RPMI7951 (cell line): ENCODE measurements around the gene TANC1. TPM values are rescaled to one million over a fixed set of nuclear protein-coding genes. Genes with fewer than 3 reads are reported as not detected.
A peak's percentile ranks its signal among the peaks of the same experiment; 100 is the strongest.

Experiments
- DNase-seq: peaks from one replicate; pipeline ENCODE4 v3.0.0-alpha.2; 2012; ENCODE audit warnings: low read depth
- total RNA-seq: library from RNA; depleted of rRNA; stranded (reverse); fragments of >200 nt; shearing (Covaris generic); gene quantifications from 2 replicates; pipeline ENCODE4 v1.2.3, GENCODE V29; 2014

TANC1 gene
- total RNA-seq, 1 experiment from 2014 or later = 24.4 TPM

- no peak for DNase-seq
Observed at GRCh38 chr2:159063677-159064076, 95.2 kb downstream of the TANC1 start.

GRCh38 chr2:159064446-159065301, 96.2 kb downstream of the TANC1 start:
- DNase-seq = peak; percentile 74

DNA sequence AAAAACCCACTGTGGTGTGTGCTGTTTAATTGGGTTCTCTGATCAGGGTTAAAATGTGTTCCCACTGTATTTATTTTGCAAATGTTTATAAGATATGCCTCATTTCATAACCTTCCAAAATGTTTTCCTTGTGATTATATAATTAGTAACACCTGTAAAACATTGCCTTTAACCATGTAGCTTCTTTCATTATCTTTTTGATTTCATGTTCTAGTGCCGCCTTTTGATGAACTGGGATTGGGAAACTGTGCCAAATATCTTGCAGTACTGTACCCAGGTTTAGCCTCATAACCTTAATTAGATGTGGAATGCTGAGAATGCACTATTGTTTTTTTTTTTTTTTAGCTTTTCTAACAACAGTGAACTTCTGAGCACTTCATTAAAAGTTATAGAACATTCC, 96.9 kb downstream of the TANC1 start:
- peak; percentile 51 for DNase-seq

DNA sequence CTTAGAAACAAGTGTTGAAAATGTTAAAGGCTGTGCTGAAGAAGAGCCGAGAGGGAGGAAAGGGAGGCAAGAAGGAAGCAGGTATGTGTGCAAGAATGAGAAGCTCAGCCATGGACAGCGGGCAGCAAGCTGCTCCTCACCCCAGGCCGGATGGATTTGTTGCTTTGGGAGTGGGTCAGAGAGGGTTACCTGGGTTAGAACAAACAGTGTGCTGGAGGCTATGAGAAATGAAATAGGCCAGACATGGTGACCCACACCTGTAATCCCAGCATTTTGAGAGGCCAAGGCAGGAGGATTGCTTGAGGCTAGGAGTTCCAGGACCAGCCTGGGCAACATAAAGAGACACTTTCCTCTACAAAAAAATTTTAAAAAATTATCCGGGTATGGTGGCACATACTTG, 97.5 kb downstream of the TANC1 start:
- DNase-seq = no peak

GRCh38 chr2:159066541-159067156, 98.2 kb downstream of the TANC1 start:
- DNase-seq = no peak

DNA sequence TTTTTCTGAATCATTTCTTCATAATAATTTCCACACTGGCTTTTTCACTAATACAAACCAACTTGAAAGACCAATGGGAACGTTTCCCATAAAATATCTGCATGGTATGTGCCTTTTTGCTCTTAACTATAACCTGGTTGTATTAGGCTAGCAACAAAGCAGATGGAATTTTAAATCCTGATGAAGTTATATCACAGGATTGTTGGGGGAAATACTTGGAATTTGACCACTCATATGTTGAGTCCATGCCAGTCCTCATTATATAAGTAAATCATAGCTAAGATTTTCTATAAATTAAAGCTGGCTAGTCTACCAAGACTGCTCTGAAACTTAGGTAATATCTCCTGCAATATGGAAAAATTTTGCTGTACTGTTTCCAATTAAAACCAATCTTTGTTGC, 99.5 kb downstream of the TANC1 start:
- no peak for DNase-seq

DNA sequence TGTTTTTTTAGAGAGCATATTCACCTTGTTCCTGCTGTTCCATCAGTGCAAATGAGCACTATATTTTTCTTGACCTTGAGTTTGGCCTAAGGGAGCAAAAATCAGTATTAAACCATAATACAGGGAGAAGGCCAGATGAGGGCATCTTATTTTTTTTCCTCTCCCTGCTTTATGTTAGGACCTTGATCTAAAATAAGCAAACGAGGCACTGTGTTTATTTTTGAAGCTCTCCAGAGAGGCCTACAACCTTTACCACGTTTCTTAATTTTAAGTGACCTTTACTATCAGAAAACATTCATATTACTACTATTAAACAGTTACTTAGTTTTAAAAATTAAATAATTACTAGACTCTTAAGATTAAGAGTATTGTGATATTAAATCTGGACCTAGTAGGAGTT, 100.8 kb downstream of the TANC1 start:
- no peak for DNase-seq

GRCh38 chr2:159070235-159070634, 101.8 kb downstream of the TANC1 start:
- no peak for DNase-seq

- peak; percentile 77 for DNase-seq
Observed at GRCh38 chr2:159071190-159071915, 102.9 kb downstream of the TANC1 start.

GRCh38 chr2:159072795-159073194, 104.4 kb downstream of the TANC1 start:
- DNase-seq = peak; percentile 74

DNA sequence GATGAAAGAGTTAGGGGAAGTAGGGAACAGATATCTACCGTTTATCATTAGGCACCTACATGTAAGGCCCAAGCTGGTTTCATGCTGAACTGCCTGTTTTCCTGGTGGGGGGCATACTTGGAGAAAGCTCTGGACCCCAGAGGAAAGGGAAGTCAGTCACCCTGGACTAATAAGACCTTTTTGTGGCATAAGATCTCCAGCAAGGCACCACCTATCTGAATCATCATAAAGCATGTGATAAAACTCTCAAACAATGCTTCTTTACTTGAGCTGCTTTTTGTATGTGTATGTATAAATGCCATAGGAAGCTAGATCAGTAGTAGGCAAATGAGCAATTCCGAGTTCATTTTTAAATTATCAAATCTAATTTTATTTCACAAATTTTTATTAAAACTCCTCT, 104.8 kb downstream of the TANC1 start:
- peak; percentile 63 for DNase-seq

DNA sequence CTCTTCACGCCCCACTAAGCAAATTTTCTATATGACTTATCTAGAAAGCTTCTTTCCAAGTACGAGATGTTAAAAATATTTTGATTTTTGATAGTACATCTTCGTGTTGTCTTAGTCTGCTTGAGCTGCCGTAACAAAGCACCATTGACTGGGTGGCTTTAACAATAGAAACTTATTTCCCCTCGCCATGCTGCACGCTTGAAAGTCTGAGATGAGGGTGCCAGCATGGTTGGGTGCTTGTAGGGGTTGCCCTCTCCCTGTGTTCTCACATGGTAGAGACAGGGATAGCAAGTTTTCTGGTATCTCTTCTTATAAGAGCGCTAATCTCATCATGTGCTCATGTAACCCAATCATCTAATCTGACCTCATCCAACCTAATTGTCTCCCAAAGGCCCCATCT, 106.2 kb downstream of the TANC1 start:
- no peak for DNase-seq

DNA sequence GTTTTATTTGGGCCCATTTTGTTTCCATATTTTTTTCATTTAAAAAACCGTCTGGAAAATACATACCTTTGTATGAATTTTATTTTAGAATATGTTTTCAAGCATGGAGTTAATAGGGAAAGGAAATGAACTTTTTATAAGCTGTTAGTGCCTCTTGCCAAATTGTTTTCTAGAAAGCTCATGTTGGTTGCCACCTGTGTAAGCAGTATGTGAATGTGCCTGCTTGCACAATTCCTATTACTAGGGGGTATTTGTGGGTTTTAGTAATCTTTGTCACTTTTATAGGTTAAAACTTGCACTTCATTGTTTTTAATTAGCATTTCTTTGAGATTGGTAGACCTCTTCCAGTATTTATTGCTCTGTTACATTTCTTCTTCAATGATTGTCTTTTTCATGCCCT, 107.3 kb downstream of the TANC1 start:
- no peak for DNase-seq

DNA sequence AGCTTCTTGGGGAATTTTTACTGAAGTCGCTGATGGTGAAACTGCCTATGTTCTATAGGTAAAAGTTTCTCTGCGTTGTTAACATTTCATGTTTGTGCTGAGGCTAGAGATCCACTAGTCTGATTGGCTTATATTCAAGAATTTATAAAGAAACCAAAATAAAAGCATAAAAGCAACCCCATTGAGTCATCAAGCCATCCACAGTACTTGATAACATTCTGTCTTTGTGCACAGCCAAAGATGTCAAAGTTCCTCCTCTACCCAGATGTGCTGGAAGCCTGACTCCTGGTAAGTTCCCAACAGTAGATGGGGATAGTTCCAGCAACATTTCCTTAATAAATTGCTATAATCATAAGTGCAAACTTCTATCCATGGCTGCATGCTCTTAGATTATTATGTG, 107.8 kb downstream of the TANC1 start:
- DNase-seq = peak; percentile 87

- DNase-seq = no peak
Observed at GRCh38 chr2:159077869-159078268, 109.4 kb downstream of the TANC1 start.

GRCh38 chr2:159078443-159078842, 110.0 kb downstream of the TANC1 start:
- no peak for DNase-seq

DNA sequence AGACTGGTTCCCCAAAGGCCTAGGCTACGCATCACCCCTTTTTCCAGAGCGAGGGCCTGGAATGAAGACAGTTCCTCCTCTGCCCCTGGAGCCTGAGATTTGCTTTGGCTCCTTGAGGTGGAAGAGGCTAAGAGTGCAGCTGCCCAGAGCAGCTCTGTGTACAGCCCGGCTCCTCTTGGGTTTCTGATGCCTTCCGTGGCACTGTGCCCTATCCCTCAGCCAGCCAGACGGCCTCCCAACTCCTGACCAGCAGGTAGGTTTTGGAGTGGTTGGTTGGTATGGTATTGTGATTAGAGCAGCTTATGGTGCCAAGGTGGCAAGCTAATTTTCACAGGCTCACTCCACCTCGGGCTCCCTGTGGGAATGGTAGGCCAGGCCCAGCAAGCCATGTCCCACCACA, 112.2 kb downstream of the TANC1 start:
- DNase-seq = no peak

DNA sequence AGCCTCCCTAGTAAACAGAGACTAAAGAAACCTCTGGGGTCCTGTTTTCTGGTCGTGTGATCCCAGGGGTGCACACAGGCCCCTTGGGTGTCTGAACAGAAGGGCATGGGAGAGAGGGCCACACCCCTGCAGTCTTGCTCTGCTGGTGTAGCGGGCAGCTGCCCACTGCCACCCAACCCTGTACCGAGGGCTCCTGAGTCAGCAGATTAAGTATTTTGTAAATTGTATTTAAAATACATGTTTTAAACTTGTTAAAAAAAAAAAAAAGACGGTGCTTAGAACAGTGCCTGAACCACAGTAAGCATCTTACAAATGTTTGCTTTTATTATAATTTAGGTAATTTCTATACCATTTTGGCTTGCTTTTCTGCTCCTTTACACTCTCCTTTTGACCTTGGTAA, 113.7 kb downstream of the TANC1 start:
- no peak for DNase-seq

DNA sequence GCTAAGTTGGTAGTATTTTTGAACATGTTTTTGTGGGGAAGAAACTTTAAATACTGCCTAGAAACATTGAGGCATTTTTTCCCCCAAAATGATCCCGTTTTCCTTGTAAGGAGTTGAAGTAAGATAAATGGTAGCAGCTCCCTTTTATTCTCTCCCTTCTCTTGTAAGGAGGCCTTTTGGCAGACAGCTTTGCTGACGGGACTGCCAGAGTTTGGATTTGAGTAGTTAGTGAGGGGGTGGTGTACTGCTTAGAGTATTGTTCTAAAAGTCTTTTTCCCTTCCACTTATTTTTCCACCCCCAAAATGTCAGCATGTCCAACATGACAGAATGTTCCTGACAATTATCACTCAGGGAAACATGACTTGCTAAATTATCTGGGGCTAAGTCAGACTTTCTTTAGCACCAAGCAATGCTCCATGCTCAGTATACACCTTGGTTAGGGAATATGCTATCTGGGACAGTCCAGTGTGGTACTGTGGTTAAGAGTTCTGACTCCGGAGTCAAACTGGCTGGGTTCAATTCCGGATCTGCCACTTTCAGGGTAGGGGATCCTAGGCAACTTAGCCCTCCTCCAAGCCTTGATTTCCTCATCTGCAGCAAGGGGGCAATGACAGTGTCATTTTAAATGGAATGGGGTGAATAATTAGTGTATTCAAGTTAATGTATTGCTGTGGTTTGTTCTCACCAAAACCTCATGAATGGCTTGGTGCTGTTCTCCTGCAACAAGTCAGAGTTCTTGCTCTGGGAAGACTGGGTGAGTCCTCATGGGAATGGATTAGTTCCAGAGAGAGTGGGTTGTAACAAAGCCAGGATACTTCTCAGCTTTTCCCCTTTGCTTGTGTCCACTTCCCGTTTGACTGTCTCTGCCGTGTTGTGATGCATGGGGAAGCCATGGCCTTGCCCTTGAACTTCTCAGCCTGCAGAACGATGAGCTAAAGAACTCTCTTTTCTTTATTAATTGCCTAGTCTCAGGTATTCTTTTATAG, 116.2 kb downstream of the TANC1 start:
- DNase-seq = peak; percentile 88

- DNase-seq = peak; percentile 65
Observed at GRCh38 chr2:159086342-159086741, 117.9 kb downstream of the TANC1 start.

GRCh38 chr2:159086826-159087225, 118.4 kb downstream of the TANC1 start:
- DNase-seq = peak; percentile 46
